Kidney epithelial cell (primary cell): ENCODE results near the gene ERC2. TPM values are rescaled to one million over a fixed set of nuclear protein-coding genes. Genes with fewer than 3 reads are reported as not detected.

Source experiments
- DNase-seq: peaks from one replicate; pipeline ENCODE4 v3.0.0-alpha.2; 2010; ENCODE audit warnings: low read depth
- H3K27me3 ChIP-seq: 2 replicates; pipeline ENCODE4 v1.6.0; 2011; ENCODE audit warnings: low read length; ENCODE audit not compliant: control insufficient read depth, insufficient read depth
- H3K36me3 ChIP-seq: 2 replicates; pipeline ENCODE4 v1.5.1; 2011; ENCODE audit warnings: low read length; ENCODE audit not compliant: control insufficient read depth, insufficient read depth
- H3K4me3 ChIP-seq: 2 replicates; pipeline ENCODE4 v1.5.1; 2011; ENCODE audit warnings: low read depth, mild to moderate bottlenecking, control low read depth, low read length
- total RNA-seq: library from RNA; depleted of rRNA; stranded (reverse); fragments of >200 nt; gene quantifications from 2 replicates; pipeline ENCODE4 v1.2.3, GENCODE V29; 2015
- TF ChIP-seq, protein P1 (sequence below): IDR thresholded peaks from 2 replicates; pipeline ENCODE4 v1.5.1; 2011; ENCODE audit warnings: mild to moderate bottlenecking, moderate library complexity, low read length, control low read depth, inconsistent platforms; ENCODE audit not compliant: insufficient read depth, poor library complexity, severe bottlenecking

The ERC2 gene
- total RNA-seq, 1 donor from 2014 or later = 17.0 TPM

GRCh38 chr3:56370991-56371775 lies 97.1 kb downstream of the ERC2 start:
- no peak overlapping the region for H3K4me3 ChIP-seq
- TF ChIP-seq, protein P1, sequence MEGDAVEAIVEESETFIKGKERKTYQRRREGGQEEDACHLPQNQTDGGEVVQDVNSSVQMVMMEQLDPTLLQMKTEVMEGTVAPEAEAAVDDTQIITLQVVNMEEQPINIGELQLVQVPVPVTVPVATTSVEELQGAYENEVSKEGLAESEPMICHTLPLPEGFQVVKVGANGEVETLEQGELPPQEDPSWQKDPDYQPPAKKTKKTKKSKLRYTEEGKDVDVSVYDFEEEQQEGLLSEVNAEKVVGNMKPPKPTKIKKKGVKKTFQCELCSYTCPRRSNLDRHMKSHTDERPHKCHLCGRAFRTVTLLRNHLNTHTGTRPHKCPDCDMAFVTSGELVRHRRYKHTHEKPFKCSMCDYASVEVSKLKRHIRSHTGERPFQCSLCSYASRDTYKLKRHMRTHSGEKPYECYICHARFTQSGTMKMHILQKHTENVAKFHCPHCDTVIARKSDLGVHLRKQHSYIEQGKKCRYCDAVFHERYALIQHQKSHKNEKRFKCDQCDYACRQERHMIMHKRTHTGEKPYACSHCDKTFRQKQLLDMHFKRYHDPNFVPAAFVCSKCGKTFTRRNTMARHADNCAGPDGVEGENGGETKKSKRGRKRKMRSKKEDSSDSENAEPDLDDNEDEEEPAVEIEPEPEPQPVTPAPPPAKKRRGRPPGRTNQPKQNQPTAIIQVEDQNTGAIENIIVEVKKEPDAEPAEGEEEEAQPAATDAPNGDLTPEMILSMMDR = no peak
- no peak for DNase-seq
- no peaks in the 10 kb centered on the region for H3K27me3 ChIP-seq
- no peaks in the 10 kb centered on the region for H3K36me3 ChIP-seq

- no peaks in the 10 kb centered on the region for H3K36me3 ChIP-seq
- no peak for DNase-seq
- TF ChIP-seq, protein P1 = no peak
- H3K4me3 ChIP-seq = no peak overlapping the region
- no peaks in the 10 kb centered on the region for H3K27me3 ChIP-seq
Measured at GRCh38 chr3:56369914-56370313, 98.4 kb downstream of the ERC2 start.

DNA sequence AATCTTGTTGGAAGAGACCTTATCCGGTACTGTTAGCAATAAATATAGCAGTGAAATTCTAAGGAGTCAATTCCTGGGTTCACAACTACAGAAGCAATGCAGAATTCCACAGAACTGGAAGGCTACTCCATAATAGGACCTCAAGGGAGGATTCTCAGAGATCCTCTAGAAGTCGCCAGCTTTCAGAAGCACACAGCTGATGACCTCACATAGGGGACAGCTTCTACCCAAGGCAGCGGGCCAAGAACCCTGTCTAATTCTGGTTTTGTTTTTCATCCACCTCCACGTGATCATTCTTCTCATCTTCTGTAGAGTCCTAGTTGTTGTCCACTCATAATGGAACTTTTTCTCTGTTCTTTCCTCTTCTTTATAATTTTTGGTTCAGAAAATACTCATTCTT lies 99.4 kb downstream of the ERC2 start:
- no peaks in the 10 kb centered on the region for H3K27me3 ChIP-seq
- no peak overlapping the region for H3K4me3 ChIP-seq
- DNase-seq = no peak
- H3K36me3 ChIP-seq = no peaks in the 10 kb centered on the region
- TF ChIP-seq, protein P1 = no peak

- Histone ChIP-seq H3K36me3 (no peaks in the 10 kb centered on the region), H3K27me3 (no peaks in the 10 kb centered on the region), H3K4me3 (no peak overlapping the region)
- DNase-seq = no peak
- TF ChIP-seq, protein P1 = no peak
Measured at GRCh38 chr3:56366641-56367162, 101.6 kb downstream of the ERC2 start.

GRCh38 chr3:56365905-56366640 lies 102.2 kb downstream of the ERC2 start:
- TF ChIP-seq, protein P1 = no peak
- Histone ChIP-seq H3K36me3 (no peaks in the 10 kb centered on the region), H3K27me3 (no peaks in the 10 kb centered on the region), H3K4me3 (no peak overlapping the region)
- DNase-seq = no peak
